Measurements from ENCODE around the gene BSND. TPM values are rescaled to one million over a fixed set of nuclear protein-coding genes. Genes with fewer than 3 reads are reported as not detected.

BSND gene
- total and polyA plus RNA-seq, 4 donors = 0.06 TPM; not detected in 3

DNA sequence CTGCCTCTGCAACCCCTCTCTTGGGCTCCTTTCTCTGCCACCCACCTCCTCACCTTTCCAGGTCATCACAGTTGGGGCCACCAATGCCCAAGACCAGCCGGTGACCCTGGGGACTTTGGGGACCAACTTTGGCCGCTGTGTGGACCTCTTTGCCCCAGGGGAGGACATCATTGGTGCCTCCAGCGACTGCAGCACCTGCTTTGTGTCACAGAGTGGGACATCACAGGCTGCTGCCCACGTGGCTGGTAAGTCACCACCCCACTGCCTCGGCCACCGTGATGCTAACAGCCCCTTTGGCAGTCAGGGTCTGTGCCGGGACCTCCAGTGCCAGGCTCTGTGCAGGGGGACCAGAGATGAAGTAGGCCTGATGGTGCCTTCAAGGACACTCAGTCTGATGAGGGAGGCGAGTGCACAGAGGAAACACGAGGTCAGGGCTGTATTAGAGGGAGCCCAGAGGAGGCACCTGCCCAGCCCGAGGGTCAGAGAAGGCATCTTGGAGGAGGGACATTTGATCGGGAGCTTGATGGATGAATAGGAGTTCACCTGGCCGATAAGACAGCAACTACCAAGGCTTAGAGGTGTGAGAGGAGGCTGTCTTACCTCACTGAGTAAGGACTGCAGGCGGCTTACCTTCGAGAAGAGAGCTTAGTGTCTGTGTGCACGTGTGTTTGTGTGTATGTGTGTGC, 58.7 kb downstream of the BSND start:
- Histone ChIP-seq H3K27me3 (ENCODE audit: control insufficient read depth, insufficient read depth, low read length) (no peaks in the 10 kb centered on the region), H3K36me3 (ENCODE audit: control insufficient read depth, insufficient read depth, low read length) (peaks cover 3% of the 10 kb centered on the region), H3K4me3 (ENCODE audit: low read depth, low read length) (no peak overlapping the region), H3K9me3 (ENCODE audit: control insufficient read depth, insufficient read depth, low read length) (no peaks in the 10 kb centered on the region), H3K4me1 (ENCODE audit: control insufficient read depth, insufficient read depth, low read length) (peaks cover 4% of the 10 kb centered on the region), H3K27ac (ENCODE audit: low read depth, low read length) (no peak overlapping the region)
- 96% methylated on average over 14 of the region's 15 CpGs for WGBS (ENCODE audit: insufficient coverage)
- DNase-seq (ENCODE audit: low read depth in 4 of 6, low spot score in 6 of 6) = no peak

DNA sequence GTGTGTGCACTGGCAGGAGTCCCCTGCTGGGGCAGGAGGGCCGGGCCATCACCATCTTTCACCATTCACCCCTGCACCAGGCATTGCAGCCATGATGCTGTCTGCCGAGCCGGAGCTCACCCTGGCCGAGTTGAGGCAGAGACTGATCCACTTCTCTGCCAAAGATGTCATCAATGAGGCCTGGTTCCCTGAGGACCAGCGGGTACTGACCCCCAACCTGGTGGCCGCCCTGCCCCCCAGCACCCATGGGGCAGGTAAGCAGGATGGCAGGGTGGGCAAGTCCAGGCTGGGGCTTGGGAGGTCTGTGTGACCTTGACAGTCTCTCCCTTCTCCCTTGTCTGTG, 59.2 kb downstream of the BSND start:
- no peak for DNase-seq (ENCODE audit: low read depth in 4 of 6, low spot score in 6 of 6)
- H3K4me1 ChIP-seq (ENCODE audit: control insufficient read depth, insufficient read depth, low read length) = peaks cover 4% of the 10 kb centered on the region
- WGBS (ENCODE audit: insufficient coverage) = 95% methylated on average over 5 of the region's 6 CpGs

DNA sequence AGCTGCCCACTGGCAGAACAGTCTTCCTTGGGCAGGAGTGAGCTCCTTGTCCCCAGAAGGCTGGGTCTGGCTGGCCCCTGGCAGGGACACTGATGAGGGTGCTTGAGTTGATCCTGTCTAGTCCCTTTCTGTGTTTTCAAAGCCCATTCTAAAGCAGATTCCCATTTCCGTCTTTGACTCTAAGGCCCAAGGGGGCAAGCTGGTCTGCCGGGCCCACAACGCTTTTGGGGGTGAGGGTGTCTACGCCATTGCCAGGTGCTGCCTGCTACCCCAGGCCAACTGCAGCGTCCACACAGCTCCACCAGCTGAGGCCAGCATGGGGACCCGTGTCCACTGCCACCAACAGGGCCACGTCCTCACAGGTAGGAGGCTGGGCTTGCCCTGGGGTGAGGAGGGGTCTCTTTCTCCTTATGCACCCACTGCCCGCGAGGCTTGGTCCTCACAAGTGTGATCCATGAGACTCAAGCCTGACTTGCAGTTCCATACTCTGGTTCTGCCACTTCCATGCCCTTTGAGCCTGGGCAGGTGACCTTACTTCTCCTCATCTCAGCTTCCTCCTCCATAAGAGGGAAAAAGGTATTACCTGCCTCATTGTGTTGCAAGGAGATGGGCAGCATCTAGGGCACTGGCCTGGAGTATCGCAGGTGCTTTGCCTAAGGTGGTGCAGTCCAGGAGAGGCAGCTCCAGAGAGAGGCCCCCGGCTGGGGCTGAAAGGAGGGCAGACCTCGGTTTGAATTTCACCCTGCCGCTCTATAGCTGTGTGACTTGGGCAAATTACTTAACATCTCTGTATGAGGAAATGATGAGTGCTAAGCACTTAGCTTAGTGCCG, 60.8 kb downstream of the BSND start:
- H3K9me3 ChIP-seq (ENCODE audit: control insufficient read depth, insufficient read depth, low read length) = no peaks in the 10 kb centered on the region
- no peak overlapping the region for H3K27ac ChIP-seq (ENCODE audit: low read depth, low read length)
- no peaks in the 10 kb centered on the region for H3K27me3 ChIP-seq (ENCODE audit: control insufficient read depth, insufficient read depth, low read length)
- no peak overlapping the region for H3K4me3 ChIP-seq (ENCODE audit: low read depth, low read length)
- H3K36me3 ChIP-seq (ENCODE audit: control insufficient read depth, insufficient read depth, low read length) = peaks cover 11% of the 10 kb centered on the region
- DNase-seq (ENCODE audit: low read depth in 4 of 6, low spot score in 6 of 6) = no peak
- 90% methylated on average over 14 of the region's 14 CpGs for WGBS (ENCODE audit: insufficient coverage)
- H3K4me1 ChIP-seq (ENCODE audit: control insufficient read depth, insufficient read depth, low read length) = peaks cover 14% of the 10 kb centered on the region

More for the DNA sequence above, 59.2 kb downstream of the BSND start:
- Histone ChIP-seq H3K27ac (ENCODE audit: low read depth, low read length) (no peak overlapping the region), H3K27me3 (ENCODE audit: control insufficient read depth, insufficient read depth, low read length) (no peaks in the 10 kb centered on the region), H3K4me3 (ENCODE audit: low read depth, low read length) (no peak overlapping the region), H3K9me3 (ENCODE audit: control insufficient read depth, insufficient read depth, low read length) (no peaks in the 10 kb centered on the region), H3K36me3 (ENCODE audit: control insufficient read depth, insufficient read depth, low read length) (peaks cover 3% of the 10 kb centered on the region)

DNA sequence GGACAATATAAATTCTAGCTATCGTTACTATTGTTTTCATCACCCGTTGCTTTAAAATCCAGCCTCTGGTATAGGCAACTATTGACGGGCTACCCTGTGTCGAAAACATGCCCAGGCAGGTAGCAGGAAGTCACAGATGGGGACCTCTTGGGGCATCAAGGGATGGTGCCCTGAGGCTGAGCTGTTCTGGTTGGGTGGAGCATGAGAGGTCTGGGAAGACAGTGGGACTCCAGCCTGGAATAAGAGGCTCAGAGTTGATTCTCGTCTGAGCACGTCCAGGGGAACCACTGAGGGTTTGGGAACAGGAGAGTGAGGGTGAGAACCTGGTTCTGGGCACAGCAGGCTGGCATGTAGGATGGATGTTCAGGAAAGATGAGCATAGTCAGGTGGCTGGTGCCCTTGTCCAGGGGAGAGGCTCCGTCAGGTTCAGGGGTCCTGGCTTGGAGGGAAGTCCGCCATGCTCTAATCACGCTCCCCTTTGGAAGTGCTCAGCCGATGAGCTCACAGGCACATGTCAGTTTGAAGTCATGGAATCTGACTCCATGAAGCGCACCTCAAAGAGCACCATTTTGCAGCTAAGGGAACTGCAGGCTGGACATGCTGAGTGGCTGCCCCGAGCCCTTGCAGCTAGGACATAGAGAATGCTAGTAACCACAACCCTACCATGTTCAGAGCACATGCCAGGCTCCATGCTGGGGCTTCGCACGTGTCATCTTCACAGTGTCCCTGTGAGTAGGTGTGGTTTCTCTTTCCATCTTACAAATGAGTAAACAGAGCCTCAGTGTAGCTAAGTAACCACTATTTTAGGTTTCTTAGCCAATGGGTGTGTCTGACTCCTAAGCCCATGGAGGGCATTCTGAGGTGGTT, 61.6 kb downstream of the BSND start:
- 95% methylated on average over 10 of the region's 14 CpGs for WGBS (ENCODE audit: insufficient coverage)
- H3K9me3 ChIP-seq (ENCODE audit: control insufficient read depth, insufficient read depth, low read length) = no peaks in the 10 kb centered on the region
- H3K27me3 ChIP-seq (ENCODE audit: control insufficient read depth, insufficient read depth, low read length) = no peaks in the 10 kb centered on the region
- no peak for DNase-seq (ENCODE audit: low read depth in 4 of 6, low spot score in 6 of 6)
- peaks cover 21% of the 10 kb centered on the region for H3K4me1 ChIP-seq (ENCODE audit: control insufficient read depth, insufficient read depth, low read length)
- H3K36me3 ChIP-seq (ENCODE audit: control insufficient read depth, insufficient read depth, low read length) = peaks cover 11% of the 10 kb centered on the region
- no peak overlapping the region for H3K27ac ChIP-seq (ENCODE audit: low read depth, low read length)
- no peak overlapping the region for H3K4me3 ChIP-seq (ENCODE audit: low read depth, low read length)

DNA sequence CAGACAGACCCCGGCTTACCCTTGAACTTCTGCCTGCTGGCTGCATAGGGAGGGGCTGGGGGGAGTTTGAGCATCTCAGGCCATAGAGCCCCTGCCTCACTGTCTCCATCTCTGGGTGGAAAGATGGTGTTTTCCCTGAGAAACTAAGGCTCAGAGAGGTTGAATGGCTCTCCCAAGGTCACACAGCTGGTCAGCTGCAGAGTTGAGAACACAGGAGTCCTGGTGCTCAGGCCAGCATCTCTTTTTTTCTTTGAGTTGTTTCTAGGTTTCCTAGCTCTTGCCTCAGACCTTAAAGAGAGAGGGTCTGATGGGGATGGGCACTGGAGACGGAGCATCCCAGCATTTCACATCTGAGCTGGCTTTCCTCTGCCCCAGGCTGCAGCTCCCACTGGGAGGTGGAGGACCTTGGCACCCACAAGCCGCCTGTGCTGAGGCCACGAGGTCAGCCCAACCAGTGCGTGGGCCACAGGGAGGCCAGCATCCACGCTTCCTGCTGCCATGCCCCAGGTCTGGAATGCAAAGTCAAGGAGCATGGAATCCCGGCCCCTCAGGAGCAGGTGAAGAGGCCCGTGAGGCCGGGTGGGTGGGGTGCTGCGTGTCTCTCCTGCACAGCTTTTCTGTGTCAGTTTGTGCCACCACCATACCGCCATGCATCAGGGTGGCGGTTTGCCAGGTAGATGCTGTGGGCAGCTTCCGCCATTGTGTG, 62.4 kb downstream of the BSND start:
- DNase-seq (ENCODE audit: low read depth in 4 of 6, low spot score in 6 of 6) = no peak
- WGBS (ENCODE audit: insufficient coverage) = 90% methylated on average over 11 of the region's 13 CpGs
- Histone ChIP-seq H3K27me3 (ENCODE audit: control insufficient read depth, insufficient read depth, low read length) (no peaks in the 10 kb centered on the region), H3K4me1 (ENCODE audit: control insufficient read depth, insufficient read depth, low read length) (peaks cover 26% of the 10 kb centered on the region), H3K27ac (ENCODE audit: low read depth, low read length) (no peak overlapping the region), H3K9me3 (ENCODE audit: control insufficient read depth, insufficient read depth, low read length) (no peaks in the 10 kb centered on the region), H3K36me3 (ENCODE audit: control insufficient read depth, insufficient read depth, low read length) (peaks cover 14% of the 10 kb centered on the region), H3K4me3 (ENCODE audit: low read depth, low read length) (no peak overlapping the region)

Other genes with a start within 250 kb of the BSND start
- gene PARS2, start 234.4 kb upstream of the BSND start, total RNA-seq = 1 to 10 TPM; 4.0 to 7.5 TPM
- gene PARS2, start 234.4 kb upstream of the BSND start, polyA plus RNA-seq (ENCODE audit: insufficient read length in 2 of 2) = 1 to 10 TPM; 5.1 to 5.6 TPM
- 1 to 10 TPM in 1 of 2 donors, under 1 TPM in 1; 0.59 to 1.2 TPM for gene TTC22, start 197.6 kb upstream of the BSND start, total RNA-seq
- 1 to 10 TPM; 1.4 to 2.0 TPM for gene TTC22, start 197.6 kb upstream of the BSND start, polyA plus RNA-seq (ENCODE audit: insufficient read length in 2 of 2)
- gene DHCR24, start 111.7 kb upstream of the BSND start, total RNA-seq = 100 to 1,000 TPM in 1 of 2 donors, 10 to 100 TPM in 1; 73.2 to 103 TPM
- gene DHCR24, start 111.7 kb upstream of the BSND start, polyA plus RNA-seq (ENCODE audit: insufficient read length in 2 of 2) = 100 to 1,000 TPM; 122 to 138 TPM
- gene TMEM61, start 18.3 kb upstream of the BSND start, total RNA-seq = under 1 TPM; 0.39 to 0.59 TPM
- 1 to 10 TPM; 1.2 to 1.3 TPM for gene TMEM61, start 18.3 kb upstream of the BSND start, polyA plus RNA-seq (ENCODE audit: insufficient read length in 2 of 2)
- 1 to 10 TPM; 1.5 to 3.2 TPM for gene PCSK9, start 40.6 kb downstream of the BSND start, total RNA-seq
- 1 to 10 TPM; 1.1 to 1.3 TPM for gene PCSK9, start 40.6 kb downstream of the BSND start, polyA plus RNA-seq (ENCODE audit: insufficient read length in 2 of 2)
- gene USP24, start 216.4 kb downstream of the BSND start, total RNA-seq = 10 to 100 TPM; 42.5 to 70.6 TPM
- 10 to 100 TPM; 45.0 to 48.8 TPM for gene USP24, start 216.4 kb downstream of the BSND start, polyA plus RNA-seq (ENCODE audit: insufficient read length in 2 of 2)